Measurements from ENCODE around the gene CNTF.

- TF ChIP-seq CTCF (IDR thresholded peaks at IDR 0.05), result no peak
- no peak for TF ChIP-seq POLR2A (IDR thresholded peaks at IDR 0.05)
Observed at GRCh38 chr11:58592760-58593472, 29.5 kb upstream of the CNTF start.
